ENCODE data around the gene GNG8.
A peak's percentile ranks its signal among the peaks of the same experiment; 100 is the strongest.

Gene GNG8

GRCh38 chr19:46609511-46610412, 26.2 kb downstream of the GNG8 start:
- CTCF ChIA-PET, result interaction anchor here (0.7 to 1.3 kb wide), 2 partner anchors 53 to 81 kb away, joined by 3 to 5 read pairs; no protein-coding TSS in a partner anchor
- H3K27ac ChIP-seq, result peak overlapping the region; percentile 17
- POLR2A ChIA-PET (ENCODE audit: low non-redundant PET), result no interaction called here
- DNase-seq (ENCODE audit: low spot score), result no peak
- no peak for TF ChIP-seq CTCF (conservative IDR thresholded peaks at IDR 0.05; ENCODE audit: low read depth)

GRCh38 chr19:46608581-46609345, 27.2 kb downstream of the GNG8 start:
- ChIA-PET POLR2A (ENCODE audit: low non-redundant PET) (interaction anchor here (0.6 kb wide), 1 partner anchor 9 kb away, joined by 3 read pairs; no protein-coding TSS in a partner anchor), CTCF (no interaction called here)
- no peak for TF ChIP-seq CTCF (conservative IDR thresholded peaks at IDR 0.05; ENCODE audit: low read depth)
- peak overlapping the region; percentile 17; the same call in 1 of the 2 replicates for H3K27ac ChIP-seq
- DNase-seq (ENCODE audit: low spot score), result no peak

- H3K27ac ChIP-seq, result no peak overlapping the region
- ChIA-PET POLR2A (ENCODE audit: low non-redundant PET) (interaction anchor here (0.6 kb wide), 1 partner anchor 8 kb away, joined by 3 read pairs; no protein-coding TSS in a partner anchor), CTCF (no interaction called here)
- TF ChIP-seq CTCF (conservative IDR thresholded peaks at IDR 0.05; ENCODE audit: low read depth), result no peak
- DNase-seq (ENCODE audit: low spot score), result no peak
Observed at GRCh38 chr19:46608178-46608577, 27.8 kb downstream of the GNG8 start.

- ChIA-PET POLR2A (ENCODE audit: low non-redundant PET) (interaction anchor here (0.5 kb wide), 1 partner anchor 619 kb away, joined by 4 read pairs; no protein-coding TSS in a partner anchor), CTCF (interaction anchor here (0.7 to 1.2 kb wide), 2 partner anchors 10 to 55 kb away, joined by 3 to 4 read pairs; no protein-coding TSS in a partner anchor)
- no peak for TF ChIP-seq CTCF (conservative IDR thresholded peaks at IDR 0.05; ENCODE audit: low read depth)
- peak overlapping the region; percentile 14 for H3K27ac ChIP-seq
- no peak for DNase-seq (ENCODE audit: low spot score)
Observed at GRCh38 chr19:46607448-46607841, 28.6 kb downstream of the GNG8 start.

GRCh38 chr19:46606681-46607447, 29.1 kb downstream of the GNG8 start:
- ChIA-PET CTCF (interaction anchor here (0.6 to 1.2 kb wide), 3 partner anchors 11 to 66 kb away, joined by 3 to 4 read pairs (median 3); no protein-coding TSS in a partner anchor), POLR2A (ENCODE audit: low non-redundant PET) (interaction anchor here (0.5 kb wide), 1 partner anchor 620 kb away, joined by 4 read pairs; no protein-coding TSS in a partner anchor)
- no peak for DNase-seq (ENCODE audit: low spot score)
- no peak for TF ChIP-seq CTCF (conservative IDR thresholded peaks at IDR 0.05; ENCODE audit: low read depth)
- H3K27ac ChIP-seq, result peak overlapping the region; percentile 14

Data from RWPE1 (cell line).